ENCODE data around the gene BHMT. TPM values are rescaled to one million over a fixed set of nuclear protein-coding genes. Genes with fewer than 3 reads are reported as not detected.

BHMT gene
- under 1 TPM in 1 of 2 donors, not detected in 1; 0.33 TPM for total RNA-seq

DNA sequence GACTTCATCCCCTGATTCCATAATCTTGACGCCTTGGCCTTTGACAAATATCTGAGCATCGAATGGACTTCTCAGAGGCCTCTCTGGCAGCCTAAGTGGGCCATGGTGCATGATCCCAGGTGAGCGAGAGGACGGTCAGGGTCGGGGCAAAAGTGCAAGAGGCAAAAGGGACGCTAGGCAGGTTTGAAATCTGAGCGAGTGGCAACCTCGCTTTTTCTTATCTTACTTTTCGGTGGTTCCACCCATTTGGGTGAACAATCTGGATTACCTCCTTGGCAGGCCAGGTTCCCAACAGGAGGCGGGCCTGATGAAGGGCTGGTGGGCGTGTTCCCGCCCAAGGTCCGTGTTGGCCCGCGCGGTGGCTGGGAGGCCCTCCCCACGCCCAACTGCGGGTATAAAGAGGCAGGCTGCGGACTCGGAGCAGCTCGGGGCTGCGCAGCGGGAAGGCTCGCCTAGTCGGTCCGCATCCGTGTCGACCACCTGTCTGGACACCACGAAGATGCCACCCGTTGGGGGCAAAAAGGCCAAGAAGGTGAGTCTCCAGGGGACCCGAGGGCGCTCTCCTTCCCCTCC is at the start of gene BHMT:
BHMT (plus strand) TSS at position 423 of the 573 bp plus-strand sequence; CDS start at position 500, 77 bp downstream.

DNA sequence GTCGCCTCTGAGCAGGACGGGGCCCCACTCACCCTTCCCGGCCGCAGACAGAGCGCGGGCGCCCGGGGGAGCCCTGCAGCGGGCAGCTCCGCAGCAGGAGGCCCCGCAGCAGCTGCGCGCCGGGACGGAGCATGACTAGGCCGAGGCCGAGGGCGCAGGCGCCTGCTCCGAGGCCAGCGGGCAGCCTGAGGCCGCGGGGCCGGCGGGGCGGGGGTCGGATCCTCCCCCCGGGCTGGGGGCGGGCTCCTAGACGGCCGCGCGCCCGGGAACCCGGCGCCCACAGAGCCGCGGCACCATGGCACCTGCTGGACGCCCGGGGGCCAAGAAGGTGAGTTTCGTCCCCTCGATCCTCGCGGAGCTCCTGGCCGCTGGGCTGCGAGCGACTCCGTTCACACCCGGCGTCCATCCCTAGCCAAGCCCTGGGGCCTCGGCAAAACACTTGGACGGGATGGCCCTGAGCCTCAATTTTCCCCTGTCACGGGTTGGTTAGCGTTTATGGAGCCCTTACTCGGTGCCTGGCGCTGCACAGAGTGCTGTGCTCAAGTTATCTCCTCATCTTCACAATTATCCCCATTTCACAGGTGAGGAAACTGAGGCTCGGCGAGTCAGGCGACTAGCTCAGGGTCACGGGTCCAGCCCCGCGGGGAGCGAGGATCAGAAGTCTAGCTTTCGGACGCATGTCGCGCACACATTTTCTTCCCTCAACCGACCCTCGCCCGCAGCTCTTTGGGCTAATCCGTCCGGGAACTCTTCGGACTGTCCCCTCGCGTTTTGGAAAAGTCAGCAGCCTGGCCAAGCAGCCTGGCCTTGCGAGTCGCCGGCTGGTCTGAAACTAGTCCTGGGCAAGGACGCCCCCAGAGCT is 41.9 kb upstream of the BHMT start, which contains the start of the genes BHMT2 and DMGDH:
BHMT2 (plus strand) TSS at position 280 of the 862 bp plus-strand sequence; CDS start at position 296, 16 bp downstream.
DMGDH (minus strand) TSS at position 187 of the 862 bp plus-strand sequence; CDS start at position 133, 54 bp downstream.

Small RNAs within 50 kb of the gene (small RNA-seq; reads per million reads assigned to genes)
- gene RNY3P1 = 0.39 to 0.47 reads per million in 2 donors

Other genes with a start within 250 kb of the BHMT start
- 10 to 100 TPM; 29.3 to 32.3 TPM for gene ARSB, start 126.5 kb upstream of the BHMT start, total RNA-seq
- gene DMGDH, start 42.1 kb upstream of the BHMT start, total RNA-seq = 1 to 10 TPM in 1 of 2 donors, under 1 TPM in 1; 0.33 to 2.1 TPM
- 1 to 10 TPM in 1 of 2 donors, under 1 TPM in 1; 0.69 to 2.3 TPM for gene BHMT2, start 42.0 kb upstream of the BHMT start, total RNA-seq
- gene JMY, start 124.3 kb downstream of the BHMT start, total RNA-seq = 1 to 10 TPM; 5.0 to 7.6 TPM